Stimulated activated CD8-positive, alpha-beta memory T cell treated with anti-CD3 and anti-CD28 coated beads, Interleukin-15, amount 100 ng/mL, for 24 hours (primary cell): ENCODE results near the gene KCNE4.
"Not testable (repeated sequence)": the region's sequence is repeated elsewhere in the genome, so short reads cannot be mapped to it uniquely, and the experiment has no call there.

Experiments used
- DNase-seq: peaks from one replicate; pipeline ENCODE4 v3.0.0-alpha.2; 2020; ENCODE audit warnings: low read depth

KCNE4 gene

GRCh38 chr2:223057569-223057968 is 5.6 kb downstream of the KCNE4 start:
- DNase-seq: no peak

- no peak for DNase-seq
Observed at GRCh38 chr2:223058952-223059716, 7.1 kb downstream of the KCNE4 start.

DNA sequence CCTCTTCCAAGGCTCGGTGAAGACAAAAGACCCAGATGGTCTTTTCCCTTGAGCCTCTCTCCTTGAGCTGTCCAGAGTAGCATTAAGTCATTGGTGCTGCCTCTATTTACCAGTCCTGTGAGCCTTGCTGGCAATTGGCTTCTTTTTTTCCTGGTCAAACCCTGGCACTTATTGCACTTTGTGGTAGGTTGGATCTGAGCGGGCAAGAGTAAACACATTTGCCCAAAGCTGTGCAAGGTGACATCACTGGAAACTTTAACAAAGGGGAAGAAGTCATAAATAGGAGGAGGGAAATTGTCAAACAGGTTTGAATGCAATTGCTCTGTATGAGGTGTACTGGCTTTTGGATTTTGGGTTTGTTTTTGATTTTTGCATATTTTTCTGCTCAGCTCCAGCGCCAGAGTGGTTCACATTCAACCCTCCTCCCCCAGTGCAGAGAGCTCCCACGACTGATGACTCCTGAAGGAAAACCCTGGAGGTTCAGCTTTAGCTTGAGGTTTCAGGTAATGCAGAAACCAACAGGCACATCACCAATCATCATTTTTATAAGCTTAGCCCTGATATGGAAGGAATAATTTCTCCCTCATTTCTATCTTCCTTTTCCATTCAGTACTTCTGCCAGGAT is 8.3 kb downstream of the KCNE4 start:
- no peak for DNase-seq

- no peak for DNase-seq
Observed at GRCh38 chr2:223062396-223062795, 10.4 kb downstream of the KCNE4 start.

- no peak for DNase-seq
Observed at GRCh38 chr2:223065107-223065506, 13.1 kb downstream of the KCNE4 start.

DNA sequence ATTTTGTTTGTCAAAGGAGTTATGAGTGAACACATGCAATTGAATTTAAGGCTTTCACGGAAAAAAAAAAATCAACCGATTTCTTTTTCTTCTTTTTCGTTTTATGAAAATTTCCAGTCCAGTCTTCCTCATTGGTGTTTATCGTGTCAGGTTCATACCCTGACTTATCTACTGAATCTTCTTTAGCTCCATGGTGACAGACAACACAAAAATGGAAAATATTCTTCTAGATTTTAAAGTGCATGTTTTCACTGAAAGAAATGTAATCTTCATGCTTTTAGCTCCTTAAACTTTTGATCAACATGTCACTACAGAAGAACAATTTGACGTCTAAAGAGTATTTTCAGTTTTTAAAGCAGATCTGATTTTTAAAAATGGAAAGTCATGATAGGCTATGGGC is 14.7 kb downstream of the KCNE4 start:
- DNase-seq: no peak

DNA sequence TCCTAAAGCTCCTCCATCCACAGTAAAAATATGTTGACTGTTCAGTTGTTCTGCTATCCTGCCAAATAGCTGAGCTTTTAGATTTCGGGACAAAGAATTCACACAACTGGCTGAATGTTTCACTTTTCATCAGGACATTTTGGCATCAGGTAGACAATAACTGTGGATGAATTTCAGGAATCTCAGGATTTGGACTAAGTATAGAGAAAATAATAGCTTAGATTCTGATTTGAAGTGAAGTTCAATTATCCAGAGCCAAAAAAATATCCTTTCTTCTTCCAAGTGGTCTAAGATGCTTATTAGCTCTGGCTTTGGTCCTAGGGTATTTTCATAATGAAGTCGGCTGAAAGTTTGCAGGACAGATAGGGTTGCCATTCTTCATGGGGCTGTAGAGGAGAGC is 16.1 kb downstream of the KCNE4 start:
- DNase-seq: no peak

GRCh38 chr2:223069465-223069864 is 17.5 kb downstream of the KCNE4 start:
- no peak for DNase-seq

- no peak for DNase-seq
Observed at GRCh38 chr2:223069988-223070387, 18.0 kb downstream of the KCNE4 start.

GRCh38 chr2:223071139-223071538 is 19.1 kb downstream of the KCNE4 start:
- DNase-seq: no peak

DNA sequence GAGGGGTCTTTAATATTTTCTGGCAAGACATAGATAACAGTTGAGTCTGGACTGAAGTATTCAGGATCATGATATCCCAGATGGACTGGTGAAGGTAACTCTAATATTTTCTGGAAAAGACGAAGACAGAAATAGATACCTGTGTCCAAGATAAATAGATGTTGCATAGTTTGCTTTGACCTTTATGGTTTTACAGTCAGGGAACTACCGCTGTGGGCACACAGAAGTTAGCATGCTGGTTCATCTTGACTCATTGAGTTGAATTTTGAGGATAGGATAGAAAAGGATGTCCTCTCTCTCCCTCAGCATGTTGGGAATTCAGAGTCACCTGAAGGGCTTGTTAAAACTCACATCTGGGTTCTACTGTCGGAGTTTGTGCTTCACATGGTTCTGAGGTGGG is 20.8 kb downstream of the KCNE4 start:
- no peak for DNase-seq

DNA sequence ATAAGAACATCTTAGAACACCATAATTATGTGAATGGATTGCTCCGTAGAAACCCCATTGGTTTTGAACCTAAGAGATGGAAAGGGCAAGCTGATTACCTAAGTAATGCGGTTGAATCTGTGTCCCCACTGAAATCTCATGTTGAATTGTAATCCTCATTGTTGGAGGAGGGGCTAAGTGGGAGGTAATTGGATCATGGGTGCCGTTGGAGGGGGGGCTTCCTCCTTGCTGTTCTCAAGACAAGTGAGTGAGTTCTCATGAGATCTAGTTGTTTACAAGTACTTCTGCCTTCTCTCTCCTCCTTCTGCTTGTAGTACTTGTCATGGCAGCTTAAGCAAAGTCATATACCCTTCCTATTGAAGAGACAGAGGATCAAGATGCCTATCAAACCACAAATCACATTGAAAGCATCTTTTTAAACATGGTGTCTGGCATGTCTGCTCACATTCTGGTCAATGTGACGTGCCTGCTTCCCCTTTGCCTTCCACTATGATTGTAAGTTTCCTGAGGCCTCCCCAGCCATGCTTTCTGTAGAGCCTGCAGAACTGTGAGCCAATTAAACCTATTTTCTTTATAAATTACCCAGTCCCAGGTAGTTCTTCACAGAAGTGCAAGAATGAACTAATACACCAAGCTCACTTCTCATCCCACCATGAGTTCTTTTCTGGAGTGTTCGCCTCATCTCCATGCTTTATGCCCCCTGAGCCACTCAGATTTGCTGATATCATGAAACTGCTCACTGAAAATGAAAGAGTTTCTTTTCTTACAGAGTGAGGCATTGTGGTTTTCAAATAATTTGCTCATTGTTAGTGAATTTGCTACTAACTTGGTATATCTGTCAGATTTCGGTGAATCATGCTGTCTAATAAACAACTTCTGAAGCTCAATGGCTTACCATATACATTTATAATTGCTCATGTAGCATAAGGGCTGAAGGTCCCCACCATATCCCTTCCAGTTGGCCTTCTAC is 23.6 kb downstream of the KCNE4 start:
- no peak for DNase-seq

DNA sequence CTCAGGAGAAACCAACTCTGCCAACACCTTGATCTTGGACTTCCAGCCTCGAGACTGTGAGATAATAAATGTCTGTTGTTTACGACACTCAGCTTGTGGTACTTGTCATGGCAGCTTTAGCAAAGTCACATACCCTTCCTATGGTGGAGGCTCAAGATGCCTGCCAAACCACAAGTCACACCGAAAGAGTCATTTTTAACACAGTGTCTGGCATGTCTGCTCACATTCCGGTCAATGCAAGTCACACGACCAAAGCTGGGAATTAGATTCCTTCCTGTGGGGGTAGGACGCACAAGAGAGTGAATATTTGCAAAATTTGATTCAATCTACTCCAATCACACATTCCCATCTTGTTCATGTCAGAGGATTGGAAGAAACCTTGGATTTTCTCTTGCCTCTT is 24.6 kb downstream of the KCNE4 start:
- no peak for DNase-seq

- no peak for DNase-seq
Observed at GRCh38 chr2:223078482-223078881, 26.5 kb downstream of the KCNE4 start.

GRCh38 chr2:223079378-223079777 is 27.4 kb downstream of the KCNE4 start:
- DNase-seq: no peak

DNA sequence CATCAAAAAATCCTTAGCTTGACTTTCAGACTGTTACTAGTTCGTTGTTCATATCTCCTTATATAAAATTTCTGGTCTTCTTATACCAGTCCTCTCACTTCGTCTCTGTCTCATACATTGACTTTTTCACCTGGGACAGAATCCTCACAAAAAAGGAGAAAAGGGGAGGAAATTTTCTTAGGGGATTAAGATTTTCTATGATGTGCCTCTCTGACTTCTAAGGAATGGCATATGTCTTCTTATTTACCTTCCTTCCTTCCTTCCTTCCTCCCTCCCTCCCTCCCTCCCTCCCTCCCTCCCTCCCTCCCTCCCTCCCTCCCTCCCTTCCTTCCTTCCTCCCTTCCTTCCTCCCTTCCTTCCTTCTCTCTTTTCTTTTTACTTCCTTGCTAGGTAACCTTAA is 27.9 kb downstream of the KCNE4 start:
- DNase-seq: no peak

DNA sequence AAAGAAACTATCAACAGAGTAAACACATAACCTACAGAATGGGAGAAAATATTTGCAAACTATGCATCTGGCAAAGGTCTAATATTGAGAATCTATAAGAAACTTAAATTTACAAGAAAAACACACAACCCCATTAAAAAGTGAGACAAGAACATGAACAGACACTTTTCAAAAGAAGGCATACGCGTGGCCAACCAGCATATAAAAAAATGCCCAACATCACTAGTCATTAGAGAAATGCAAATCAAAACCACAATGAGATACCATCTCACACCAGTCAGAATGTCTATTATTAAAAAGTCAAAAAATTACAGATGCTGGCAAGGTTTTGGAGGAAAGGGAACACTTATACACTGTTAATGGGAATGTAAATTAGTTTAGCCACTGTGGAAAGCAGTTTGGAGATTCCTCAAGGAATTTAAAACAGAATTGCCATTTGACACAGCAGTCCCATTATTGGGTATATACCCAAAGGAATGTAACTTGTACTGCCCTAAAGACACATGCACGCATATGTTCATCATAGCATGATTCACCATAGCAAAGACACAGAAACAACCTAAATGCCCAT is 28.9 kb downstream of the KCNE4 start:
- not testable (repeated sequence) for DNase-seq

DNA sequence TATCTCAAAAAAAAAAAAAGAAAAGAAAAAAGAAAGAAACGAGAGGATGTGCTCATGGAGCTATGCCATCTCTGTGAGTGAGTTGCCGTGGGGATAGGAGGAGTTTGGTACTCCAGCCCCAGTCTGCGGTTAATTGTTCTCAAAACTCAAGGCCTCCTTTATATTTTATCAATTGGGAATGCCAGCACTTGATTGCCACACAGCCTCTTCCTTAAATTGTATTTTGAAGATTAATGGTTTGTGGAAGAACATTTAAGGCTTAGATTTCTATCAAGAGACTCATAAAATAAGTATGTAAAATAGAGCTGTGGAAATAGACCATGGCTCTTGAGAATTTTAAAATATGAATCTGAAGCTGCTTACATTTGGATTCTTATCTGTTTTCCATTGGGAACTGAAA is 29.8 kb downstream of the KCNE4 start:
- DNase-seq: no peak

DNA sequence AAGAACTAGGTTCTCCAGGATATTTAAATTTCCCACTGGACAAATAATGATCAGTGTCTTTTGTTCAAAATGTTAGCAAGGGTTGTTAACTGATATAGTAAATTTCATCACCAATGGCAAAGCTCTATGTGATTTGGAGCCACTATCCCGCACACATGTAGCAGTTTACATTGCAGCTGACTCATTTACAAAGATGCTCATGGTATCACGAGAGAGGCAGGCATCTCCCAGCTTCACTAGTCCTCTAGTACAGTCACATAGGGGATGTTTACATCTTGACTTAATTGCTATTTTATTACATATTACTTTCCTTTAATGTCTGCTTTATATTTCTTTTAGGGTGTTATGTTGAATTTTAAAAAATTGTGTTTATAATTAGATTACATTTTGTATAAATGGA is 30.7 kb downstream of the KCNE4 start:
- no peak for DNase-seq

GRCh38 chr2:223083402-223084070 is 31.5 kb downstream of the KCNE4 start:
- DNase-seq: no peak

GRCh38 chr2:223084873-223085272 is 32.9 kb downstream of the KCNE4 start:
- no peak for DNase-seq
